ENCODE measurements around the gene KIF25.

DNA sequence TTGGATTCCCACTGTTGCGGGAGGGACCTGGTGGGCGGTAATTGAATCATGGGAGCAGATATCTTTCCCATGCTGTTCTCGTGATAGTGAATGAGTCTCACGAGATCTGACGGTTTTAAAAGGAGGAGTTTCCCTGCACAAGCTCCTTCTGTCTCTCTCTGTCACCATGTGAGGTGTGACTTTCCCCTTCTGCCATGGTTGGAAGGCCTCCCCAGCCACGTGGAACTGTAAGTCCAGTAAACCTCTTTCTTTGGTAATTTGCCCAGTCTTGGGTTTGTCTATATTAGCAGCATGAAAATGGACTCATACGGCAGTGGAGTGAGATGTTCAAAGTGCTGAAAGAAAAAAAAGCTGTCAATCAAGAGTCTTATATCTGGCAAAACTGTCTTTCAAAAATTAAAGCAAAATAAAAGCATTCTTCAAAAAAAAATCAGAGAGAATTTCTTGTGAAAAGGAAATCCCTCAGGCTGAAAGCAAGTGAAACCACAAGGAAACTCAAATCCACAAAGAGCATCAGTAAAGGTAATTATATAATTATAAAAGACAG, 15.5 kb upstream of the KIF25 start:
- TF ChIP-seq CSRNP3 (CRISPR knock-in tag; IDR thresholded peaks at IDR 0.05) (no peak), RARB (CRISPR knock-in tag; IDR thresholded peaks at IDR 0.05) (no peak), SNAI2 (CRISPR knock-in tag; IDR thresholded peaks at IDR 0.05) (no peak), OSR1 (CRISPR knock-in tag; IDR thresholded peaks at IDR 0.05) (no peak), CREB5 (CRISPR knock-in tag; IDR thresholded peaks at IDR 0.05; ENCODE audit: low read depth) (no peak), ESRRG (CRISPR knock-in tag; IDR thresholded peaks at IDR 0.05) (no peak), BACH2 (CRISPR knock-in tag; IDR thresholded peaks at IDR 0.05; ENCODE audit: borderline replicate concordance) (no peak), ARNTL (CRISPR knock-in tag; IDR thresholded peaks at IDR 0.05; ENCODE audit: borderline replicate concordance, low read depth) (no peak), TSHZ2 (CRISPR knock-in tag; IDR thresholded peaks at IDR 0.05) (no peak), ZFP3 (CRISPR knock-in tag; IDR thresholded peaks at IDR 0.05) (no peak)
- TF ChIP-seq, protein P1, sequence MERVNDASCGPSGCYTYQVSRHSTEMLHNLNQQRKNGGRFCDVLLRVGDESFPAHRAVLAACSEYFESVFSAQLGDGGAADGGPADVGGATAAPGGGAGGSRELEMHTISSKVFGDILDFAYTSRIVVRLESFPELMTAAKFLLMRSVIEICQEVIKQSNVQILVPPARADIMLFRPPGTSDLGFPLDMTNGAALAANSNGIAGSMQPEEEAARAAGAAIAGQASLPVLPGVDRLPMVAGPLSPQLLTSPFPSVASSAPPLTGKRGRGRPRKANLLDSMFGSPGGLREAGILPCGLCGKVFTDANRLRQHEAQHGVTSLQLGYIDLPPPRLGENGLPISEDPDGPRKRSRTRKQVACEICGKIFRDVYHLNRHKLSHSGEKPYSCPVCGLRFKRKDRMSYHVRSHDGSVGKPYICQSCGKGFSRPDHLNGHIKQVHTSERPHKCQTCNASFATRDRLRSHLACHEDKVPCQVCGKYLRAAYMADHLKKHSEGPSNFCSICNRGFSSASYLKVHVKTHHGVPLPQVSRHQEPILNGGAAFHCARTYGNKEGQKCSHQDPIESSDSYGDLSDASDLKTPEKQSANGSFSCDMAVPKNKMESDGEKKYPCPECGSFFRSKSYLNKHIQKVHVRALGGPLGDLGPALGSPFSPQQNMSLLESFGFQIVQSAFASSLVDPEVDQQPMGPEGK (CRISPR knock-in tag; IDR thresholded peaks at IDR 0.05; ENCODE audit: borderline replicate concordance), result no peak
